ENCODE results near the gene ZBTB8B.
A peak's percentile ranks its signal among the peaks of the same experiment; 100 is the strongest.

ZBTB8B gene

DNA sequence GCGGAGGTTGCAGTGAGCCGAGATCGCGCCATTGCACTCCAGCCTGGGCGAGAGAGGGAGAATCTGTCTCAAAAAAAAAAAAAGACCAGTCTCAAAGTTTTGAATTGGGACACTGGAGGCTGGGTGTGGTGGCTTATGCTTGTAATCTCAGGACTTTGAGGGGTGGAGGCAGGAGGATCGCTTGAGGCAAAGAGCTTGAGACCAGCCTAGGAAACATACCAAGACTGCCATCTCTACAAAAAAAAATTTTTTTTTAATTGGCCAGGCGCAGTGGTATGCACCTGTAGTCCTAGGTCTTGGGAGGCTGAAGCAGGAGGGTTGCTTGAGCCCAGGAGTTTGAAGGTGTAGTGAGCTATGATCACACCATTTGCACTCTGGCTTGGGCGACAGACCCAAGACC is 3.9 kb downstream of the ZBTB8B start:
- Histone ChIP-seq H3K36me3 (replicated peaks in 1 of 2; ENCODE audit: control insufficient read depth in 2 of 2, insufficient read depth in 2 of 2, low read length in 2 of 2) (peaks cover 9 to 11% of the 10 kb centered on the region in 2 donors), H2BK12ac (ENCODE audit: low read length) (no peak overlapping the region), H3K4me3 (ENCODE audit: low read length in 2 of 2) (no peak overlapping the region), H2BK5ac (ENCODE audit: low read length) (no peak overlapping the region), H3K14ac (ENCODE audit: low read length) (no peak overlapping the region), H4K91ac (ENCODE audit: low read depth, low read length, poor library complexity) (no peak overlapping the region), H2BK120ac (ENCODE audit: low read depth, low read length) (no peak overlapping the region), H3K9ac (ENCODE audit: low read depth, low read length, poor library complexity) (no peak overlapping the region), H2AFZ (ENCODE audit: low read length) (no peak overlapping the region), H3K4ac (ENCODE audit: low read length) (no peak overlapping the region), H3K4me2 (ENCODE audit: insufficient read depth, low read length, poor library complexity, severe bottlenecking) (no peak overlapping the region), H2BK15ac (ENCODE audit: low read length) (no peak overlapping the region), H3K23ac (ENCODE audit: low read depth, low read length, poor library complexity) (no peak overlapping the region), H2AK5ac (ENCODE audit: low read depth, low read length) (no peak overlapping the region), H3K4me1 (ENCODE audit: control insufficient read depth in 2 of 2, insufficient read depth in 1 of 2, low read depth in 1 of 2, low read length in 2 of 2) (peaks cover 0 to 11% of the 10 kb centered on the region in 2 donors), H3K18ac (ENCODE audit: low read length) (no peak overlapping the region), H3K79me1 (ENCODE audit: low read depth, low read length) (peaks cover 6% of the 10 kb centered on the region), H4K8ac (ENCODE audit: low read depth, low read length) (no peak overlapping the region), H3K27me3 (ENCODE audit: control insufficient read depth in 3 of 3, insufficient read depth in 3 of 3, low read depth in 1 of 3, low read length in 3 of 3) (no peaks in the 10 kb centered on the region), H3K27ac (replicated peaks; ENCODE audit: low read length) (no peak overlapping the region), H3K9me3 (replicated peaks in 1 of 2; ENCODE audit: control insufficient read depth in 2 of 2, insufficient read depth in 1 of 2, low read depth in 1 of 2, low read length in 2 of 2) (no peaks in the 10 kb centered on the region)
- no CpG with 5 or more reads among the region's 8 CpGs for WGBS, 2 donors (ENCODE audit: extremely low coverage in 2 of 2, insufficient read length in 2 of 2, insufficient replicate concordance in 1 of 2)
- DNase-seq (ENCODE audit: low spot score): no peak

DNA sequence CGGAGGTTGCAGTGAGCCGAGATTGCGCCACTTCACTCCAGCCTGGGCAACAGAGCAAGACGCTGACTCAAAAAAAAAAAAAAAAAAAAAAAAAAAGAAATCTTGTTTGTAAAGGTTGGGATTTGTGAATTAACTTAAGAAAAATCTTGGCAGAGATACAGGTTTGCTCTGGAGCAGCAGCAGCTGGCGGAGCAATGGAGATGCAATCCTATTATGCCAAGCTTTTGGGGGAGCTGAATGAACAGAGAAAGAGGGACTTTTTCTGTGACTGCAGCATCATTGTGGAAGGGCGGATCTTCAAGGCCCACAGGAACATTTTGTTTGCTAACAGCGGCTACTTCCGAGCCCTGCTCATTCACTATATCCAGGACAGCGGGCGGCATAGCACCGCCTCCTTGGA is 5.6 kb downstream of the ZBTB8B start:
- Histone ChIP-seq H3K18ac (ENCODE audit: low read length) (no peak overlapping the region), H3K36me3 (replicated peaks in 1 of 2; ENCODE audit: control insufficient read depth in 2 of 2, insufficient read depth in 2 of 2, low read length in 2 of 2) (peaks cover 9 to 11% of the 10 kb centered on the region in 2 donors), H3K9ac (ENCODE audit: low read depth, low read length, poor library complexity) (no peak overlapping the region), H2AK5ac (ENCODE audit: low read depth, low read length) (no peak overlapping the region), H3K23ac (ENCODE audit: low read depth, low read length, poor library complexity) (no peak overlapping the region), H3K4me2 (ENCODE audit: insufficient read depth, low read length, poor library complexity, severe bottlenecking) (no peak overlapping the region), H3K9me3 (replicated peaks in 1 of 2; ENCODE audit: control insufficient read depth in 2 of 2, insufficient read depth in 1 of 2, low read depth in 1 of 2, low read length in 2 of 2) (no peaks in the 10 kb centered on the region), H3K4ac (ENCODE audit: low read length) (no peak overlapping the region), H4K91ac (ENCODE audit: low read depth, low read length, poor library complexity) (no peak overlapping the region), H3K4me1 (ENCODE audit: control insufficient read depth in 2 of 2, insufficient read depth in 1 of 2, low read depth in 1 of 2, low read length in 2 of 2) (peaks cover 0 to 5% of the 10 kb centered on the region in 2 donors), H3K27ac (replicated peaks; ENCODE audit: low read length) (no peak overlapping the region), H2AFZ (ENCODE audit: low read length) (no peak overlapping the region), H3K27me3 (ENCODE audit: control insufficient read depth in 3 of 3, insufficient read depth in 3 of 3, low read depth in 1 of 3, low read length in 3 of 3) (no peaks in the 10 kb centered on the region), H2BK12ac (ENCODE audit: low read length) (no peak overlapping the region), H3K79me1 (ENCODE audit: low read depth, low read length) (peaks cover 6% of the 10 kb centered on the region), H4K8ac (ENCODE audit: low read depth, low read length) (no peak overlapping the region), H2BK120ac (ENCODE audit: low read depth, low read length) (no peak overlapping the region), H3K14ac (ENCODE audit: low read length) (peak overlapping the region; percentile 15), H2BK5ac (ENCODE audit: low read length) (no peak overlapping the region), H2BK15ac (ENCODE audit: low read length) (no peak overlapping the region), H3K4me3 (ENCODE audit: low read length in 2 of 2) (no peak overlapping the region)
- WGBS, 2 donors (ENCODE audit: extremely low coverage in 2 of 2, insufficient read length in 2 of 2, insufficient replicate concordance in 1 of 2): no CpG with 5 or more reads among the region's 11 CpGs
- DNase-seq (ENCODE audit: low spot score): no peak

DNA sequence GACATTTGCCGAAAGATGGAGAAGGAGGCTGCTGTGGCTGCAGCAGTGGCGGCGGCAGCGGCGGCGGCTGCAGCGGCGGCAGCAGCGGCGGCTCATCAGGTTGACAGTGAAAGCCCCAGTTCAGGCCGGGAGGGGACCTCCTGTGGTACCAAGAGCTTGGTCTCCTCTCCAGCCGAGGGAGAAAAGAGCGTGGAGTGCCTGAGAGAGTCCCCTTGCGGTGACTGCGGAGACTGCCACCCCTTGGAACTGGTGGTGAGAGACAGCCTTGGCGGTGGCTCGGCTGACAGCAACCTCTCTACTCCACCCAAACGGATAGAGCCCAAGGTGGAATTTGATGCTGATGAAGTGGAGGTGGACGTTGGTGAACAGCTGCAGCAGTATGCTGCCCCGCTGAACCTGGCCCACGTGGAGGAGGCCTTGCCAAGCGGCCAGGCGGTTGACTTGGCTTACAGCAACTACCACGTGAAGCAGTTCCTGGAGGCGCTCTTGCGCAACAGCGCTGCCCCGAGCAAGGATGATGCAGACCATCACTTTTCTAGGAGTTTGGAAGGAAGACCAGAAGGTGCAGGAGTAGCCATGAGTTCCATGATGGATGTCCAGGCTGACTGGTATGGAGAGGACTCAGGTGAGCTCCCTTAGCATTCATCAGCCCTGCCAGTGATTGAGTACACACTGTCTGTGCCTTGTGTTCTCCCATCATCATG is 6.3 kb downstream of the ZBTB8B start:
- Histone ChIP-seq H3K27me3 (ENCODE audit: control insufficient read depth in 3 of 3, insufficient read depth in 3 of 3, low read depth in 1 of 3, low read length in 3 of 3) (no peaks in the 10 kb centered on the region), H2BK15ac (ENCODE audit: low read length) (no peak overlapping the region), H3K79me1 (ENCODE audit: low read depth, low read length) (peaks cover 6% of the 10 kb centered on the region), H2BK120ac (ENCODE audit: low read depth, low read length) (no peak overlapping the region), H3K14ac (ENCODE audit: low read length) (no peak overlapping the region), H2AFZ (ENCODE audit: low read length) (no peak overlapping the region), H2BK5ac (ENCODE audit: low read length) (no peak overlapping the region), H3K4me3 (ENCODE audit: low read length in 2 of 2) (no peak overlapping the region), H4K8ac (ENCODE audit: low read depth, low read length) (peak overlapping the region; percentile 57), H3K4ac (ENCODE audit: low read length) (no peak overlapping the region), H3K27ac (replicated peaks; ENCODE audit: low read length) (no peak overlapping the region), H2AK5ac (ENCODE audit: low read depth, low read length) (no peak overlapping the region), H3K36me3 (replicated peaks in 1 of 2; ENCODE audit: control insufficient read depth in 2 of 2, insufficient read depth in 2 of 2, low read length in 2 of 2) (peaks cover 9 to 11% of the 10 kb centered on the region in 2 donors), H3K18ac (ENCODE audit: low read length) (no peak overlapping the region), H2BK12ac (ENCODE audit: low read length) (no peak overlapping the region), H3K9ac (ENCODE audit: low read depth, low read length, poor library complexity) (peak overlapping the region; percentile 22), H3K4me2 (ENCODE audit: insufficient read depth, low read length, poor library complexity, severe bottlenecking) (no peak overlapping the region), H3K23ac (ENCODE audit: low read depth, low read length, poor library complexity) (peak overlapping the region; percentile 5), H3K9me3 (replicated peaks in 1 of 2; ENCODE audit: control insufficient read depth in 2 of 2, insufficient read depth in 1 of 2, low read depth in 1 of 2, low read length in 2 of 2) (no peaks in the 10 kb centered on the region), H4K91ac (ENCODE audit: low read depth, low read length, poor library complexity) (no peak overlapping the region), H3K4me1 (ENCODE audit: control insufficient read depth in 2 of 2, insufficient read depth in 1 of 2, low read depth in 1 of 2, low read length in 2 of 2) (peaks cover 0 to 2% of the 10 kb centered on the region in 2 donors)
- WGBS, 2 donors (ENCODE audit: extremely low coverage in 2 of 2, insufficient read length in 2 of 2, insufficient replicate concordance in 1 of 2): no CpG with 5 or more reads among the region's 28 CpGs
- DNase-seq (ENCODE audit: low spot score): no peak

DNA sequence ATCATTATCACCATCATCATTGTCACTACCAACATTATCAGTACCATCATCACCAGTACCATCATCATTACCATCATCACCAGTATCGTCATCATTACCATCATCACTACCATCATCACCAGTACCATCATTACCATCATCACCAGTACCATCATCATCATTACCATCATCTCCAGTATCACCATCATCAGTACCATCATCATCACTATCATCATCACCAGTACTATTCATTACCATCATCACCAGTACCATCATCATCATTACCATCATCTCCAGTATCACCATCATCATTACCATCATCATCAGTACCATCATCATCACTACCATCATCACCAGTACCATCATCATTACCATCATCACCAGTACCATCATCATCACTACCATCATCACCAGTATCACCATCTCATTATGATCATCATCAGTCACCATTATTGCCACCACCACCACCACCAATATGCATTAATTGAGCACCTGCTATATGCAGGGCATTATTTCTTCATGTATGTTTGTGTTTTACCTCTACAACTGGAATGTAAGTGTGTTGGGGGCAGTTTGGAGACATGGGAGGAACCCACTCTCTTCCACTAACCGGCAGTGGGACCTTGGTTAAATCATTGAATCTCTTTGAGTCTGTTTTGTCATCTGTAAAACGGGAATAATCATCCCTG is 7.0 kb downstream of the ZBTB8B start:
- Histone ChIP-seq H2AK5ac (ENCODE audit: low read depth, low read length) (no peak overlapping the region), H3K27ac (replicated peaks; ENCODE audit: low read length) (no peak overlapping the region), H3K9ac (ENCODE audit: low read depth, low read length, poor library complexity) (no peak overlapping the region), H3K9me3 (replicated peaks in 1 of 2; ENCODE audit: control insufficient read depth in 2 of 2, insufficient read depth in 1 of 2, low read depth in 1 of 2, low read length in 2 of 2) (no peaks in the 10 kb centered on the region), H2BK120ac (ENCODE audit: low read depth, low read length) (no peak overlapping the region), H3K36me3 (replicated peaks in 1 of 2; ENCODE audit: control insufficient read depth in 2 of 2, insufficient read depth in 2 of 2, low read length in 2 of 2) (peaks cover 9 to 11% of the 10 kb centered on the region in 2 donors), H2AFZ (ENCODE audit: low read length) (no peak overlapping the region), H3K4me3 (ENCODE audit: low read length in 2 of 2) (no peak overlapping the region), H4K8ac (ENCODE audit: low read depth, low read length) (no peak overlapping the region), H2BK5ac (ENCODE audit: low read length) (no peak overlapping the region), H3K14ac (ENCODE audit: low read length) (no peak overlapping the region), H3K4me1 (ENCODE audit: control insufficient read depth in 2 of 2, insufficient read depth in 1 of 2, low read depth in 1 of 2, low read length in 2 of 2) (peaks cover 0 to 2% of the 10 kb centered on the region in 2 donors), H3K27me3 (ENCODE audit: control insufficient read depth in 3 of 3, insufficient read depth in 3 of 3, low read depth in 1 of 3, low read length in 3 of 3) (no peaks in the 10 kb centered on the region), H3K18ac (ENCODE audit: low read length) (no peak overlapping the region), H3K79me1 (ENCODE audit: low read depth, low read length) (peaks cover 6% of the 10 kb centered on the region), H4K91ac (ENCODE audit: low read depth, low read length, poor library complexity) (no peak overlapping the region), H2BK15ac (ENCODE audit: low read length) (no peak overlapping the region), H3K4me2 (ENCODE audit: insufficient read depth, low read length, poor library complexity, severe bottlenecking) (no peak overlapping the region), H2BK12ac (ENCODE audit: low read length) (no peak overlapping the region), H3K4ac (ENCODE audit: low read length) (no peak overlapping the region), H3K23ac (ENCODE audit: low read depth, low read length, poor library complexity) (no peak overlapping the region)
- no CpG with 5 or more reads among the region's 3 CpGs for WGBS, 2 donors (ENCODE audit: extremely low coverage in 2 of 2, insufficient read length in 2 of 2, insufficient replicate concordance in 1 of 2)
- no peak for DNase-seq (ENCODE audit: low spot score)
